EH (cell line): ENCODE measurements around the gene SF3A2.
"Not testable (repeated sequence)": the region's sequence is repeated elsewhere in the genome, so short reads cannot be mapped to it uniquely, and the experiment has no call there.

Experiments used
- DNase-seq: peaks from one replicate; pipeline ENCODE4 v3.0.0-alpha.2; 2015; ENCODE audit warnings: low read depth

The SF3A2 gene

GRCh38 chr19:2274931-2275535 is 38.4 kb downstream of the SF3A2 start:
- peak; percentile 77 for DNase-seq

GRCh38 chr19:2275588-2276428 is 39.2 kb downstream of the SF3A2 start:
- DNase-seq = no peak

GRCh38 chr19:2276429-2276986 is 39.9 kb downstream of the SF3A2 start:
- DNase-seq = no peak

DNA sequence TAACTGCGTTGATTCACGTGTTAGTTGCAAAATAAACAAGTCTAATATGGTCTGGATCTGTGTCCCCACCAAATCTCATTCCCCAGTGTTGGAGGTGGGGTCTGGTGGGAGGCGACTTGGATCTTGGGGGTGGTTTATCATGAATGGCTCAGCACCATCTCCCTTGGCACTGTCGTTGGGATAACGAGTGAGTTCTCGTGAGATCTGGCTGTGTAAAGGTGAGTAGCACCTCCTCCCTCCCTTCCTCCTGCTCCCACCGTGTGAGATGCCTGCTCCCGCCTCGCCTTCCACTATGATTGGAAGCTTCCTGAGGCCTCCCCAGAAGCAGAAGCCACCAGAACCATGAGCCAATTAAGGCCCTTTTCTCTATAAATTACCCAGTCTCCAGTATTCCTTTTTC is 40.5 kb downstream of the SF3A2 start:
- no peak for DNase-seq

GRCh38 chr19:2278459-2279158 is 42.0 kb downstream of the SF3A2 start:
- DNase-seq = no peak

DNA sequence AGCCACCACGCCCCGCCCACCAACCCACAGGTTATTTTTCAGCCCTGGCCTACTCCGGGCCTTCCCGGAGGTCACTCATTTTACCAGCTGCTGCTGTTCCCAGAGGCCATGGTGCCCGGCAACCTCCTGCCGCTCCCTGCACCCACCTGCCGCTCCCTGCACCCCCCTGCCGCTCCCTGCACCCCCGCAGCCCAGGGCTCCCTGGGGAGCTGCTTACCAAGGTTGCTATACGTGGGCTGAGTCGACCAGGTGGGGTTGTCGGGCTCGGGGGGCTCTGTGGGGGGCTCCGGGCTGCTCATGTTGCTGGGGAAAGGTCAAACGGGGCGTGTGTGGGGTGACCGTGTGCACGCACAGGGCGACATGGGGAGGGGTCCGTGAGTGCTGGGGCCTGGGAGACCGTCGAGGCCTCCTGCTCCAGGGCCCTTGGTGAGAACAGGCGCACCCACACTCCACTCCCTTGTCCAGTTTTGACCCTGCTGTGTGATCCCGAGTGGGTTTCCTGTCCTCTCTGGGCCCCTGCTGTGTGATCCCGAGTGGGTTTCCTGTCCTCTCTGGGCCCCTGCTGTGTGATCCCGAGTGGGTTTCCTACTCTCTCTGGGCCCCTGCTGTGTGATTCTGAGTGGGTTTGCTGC is 44.1 kb downstream of the SF3A2 start:
- no peak for DNase-seq

GRCh38 chr19:2281265-2282061 is 44.8 kb downstream of the SF3A2 start:
- not testable (repeated sequence) for DNase-seq

GRCh38 chr19:2282062-2282861 is 45.6 kb downstream of the SF3A2 start, which contains the start of gene PEAK3:
Gene PEAK3 (minus strand): TSS chr19:2282175. CDS start chr19:2280931, 1,244 bp downstream.
- DNase-seq = peak; percentile 72

DNA sequence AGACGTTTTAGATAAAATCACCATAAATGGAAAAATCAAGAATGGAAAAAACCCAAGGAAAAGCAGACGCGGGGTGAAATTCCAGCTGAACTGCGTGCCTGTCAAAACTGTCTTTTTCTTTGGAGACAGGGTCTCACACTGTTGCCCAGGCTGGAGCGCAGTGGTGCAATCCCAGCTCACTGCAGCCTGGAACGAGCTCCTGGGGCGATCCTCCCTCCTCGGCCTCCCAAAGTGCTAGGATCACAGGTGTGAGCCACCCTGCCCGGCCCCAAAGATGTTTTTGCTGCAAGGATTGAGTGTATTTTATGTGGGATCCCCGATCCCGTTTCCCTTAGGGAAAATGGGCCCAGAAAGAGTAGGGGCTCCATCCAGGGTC is 46.2 kb downstream of the SF3A2 start:
- DNase-seq = no peak

GRCh38 chr19:2283835-2284507 is 47.3 kb downstream of the SF3A2 start:
- no peak for DNase-seq

- no peak for DNase-seq
These were observed 49.9 kb downstream of the SF3A2 start for GRCh38 chr19:2286402-2287140.

- DNase-seq = no peak
These were observed 51.1 kb downstream of the SF3A2 start for GRCh38 chr19:2287585-2288337.

DNA sequence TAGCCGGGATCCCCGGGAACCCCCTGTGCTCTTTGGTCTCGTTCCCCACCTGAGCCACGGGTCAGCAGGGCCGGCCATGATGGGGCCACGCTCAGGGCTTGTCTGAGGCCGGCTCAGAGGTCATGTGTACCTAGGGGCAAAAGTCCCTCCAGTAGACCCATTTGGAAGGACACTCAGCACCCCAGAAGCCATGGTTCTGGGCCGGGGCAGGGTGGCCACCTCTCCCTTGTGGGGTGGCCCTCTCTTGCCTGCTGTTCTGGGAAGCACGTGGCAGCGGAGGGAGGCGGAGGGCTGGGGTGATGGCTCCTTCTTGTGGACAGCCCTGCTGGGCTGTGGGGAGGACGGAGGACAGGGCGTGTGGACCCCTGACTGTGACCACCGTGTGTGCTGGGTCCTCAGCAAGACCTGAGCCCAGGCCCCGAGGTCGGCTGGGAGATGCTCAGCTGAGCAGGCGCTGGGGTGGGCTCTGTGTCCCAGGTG is 51.8 kb downstream of the SF3A2 start:
- no peak for DNase-seq

DNA sequence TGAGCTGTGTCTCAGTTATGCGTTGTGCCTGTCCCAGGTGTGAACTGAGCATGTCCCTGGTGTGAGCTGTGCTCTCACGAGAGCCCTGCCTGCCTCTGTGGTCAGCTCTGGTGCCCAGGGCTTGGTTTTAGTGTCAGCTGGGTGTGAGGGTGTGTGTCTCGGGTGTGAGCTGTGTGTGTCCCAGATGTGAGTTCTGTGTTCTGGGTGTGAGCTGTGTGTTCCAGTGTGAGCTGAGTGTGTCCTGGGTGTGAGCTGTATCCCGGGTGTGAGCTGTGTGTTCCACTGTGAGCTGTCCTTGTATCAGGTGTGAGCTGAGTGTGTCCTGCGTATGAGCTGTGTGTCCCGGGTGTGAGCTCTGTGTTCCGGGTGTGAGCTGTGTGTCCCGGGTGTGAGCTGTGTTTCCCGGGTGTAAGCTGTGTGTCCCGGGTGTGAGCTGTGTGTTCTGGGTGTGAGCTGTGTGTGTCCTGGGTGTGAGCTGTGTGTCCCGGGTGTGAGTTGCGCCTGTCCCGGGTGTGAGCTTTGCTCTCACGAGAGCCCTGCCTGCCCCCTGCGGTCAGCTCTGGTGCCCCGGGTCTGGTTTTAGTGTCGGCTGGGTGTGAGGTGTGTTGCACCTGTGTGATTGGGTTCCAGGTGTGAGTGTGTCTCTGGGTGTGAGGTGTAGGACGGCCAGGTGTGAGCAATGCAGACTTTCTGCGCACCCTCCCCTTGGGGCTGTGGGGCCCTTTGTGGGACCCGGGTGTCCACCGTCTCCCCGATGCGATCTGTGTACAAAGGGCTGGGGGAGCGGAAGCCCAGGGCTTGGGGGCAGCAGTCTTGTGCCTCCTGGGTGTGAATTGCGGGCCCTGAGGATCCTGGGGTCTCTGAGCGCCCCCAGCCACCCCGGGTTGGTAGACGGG is 52.4 kb downstream of the SF3A2 start:
- no peak for DNase-seq

DNA sequence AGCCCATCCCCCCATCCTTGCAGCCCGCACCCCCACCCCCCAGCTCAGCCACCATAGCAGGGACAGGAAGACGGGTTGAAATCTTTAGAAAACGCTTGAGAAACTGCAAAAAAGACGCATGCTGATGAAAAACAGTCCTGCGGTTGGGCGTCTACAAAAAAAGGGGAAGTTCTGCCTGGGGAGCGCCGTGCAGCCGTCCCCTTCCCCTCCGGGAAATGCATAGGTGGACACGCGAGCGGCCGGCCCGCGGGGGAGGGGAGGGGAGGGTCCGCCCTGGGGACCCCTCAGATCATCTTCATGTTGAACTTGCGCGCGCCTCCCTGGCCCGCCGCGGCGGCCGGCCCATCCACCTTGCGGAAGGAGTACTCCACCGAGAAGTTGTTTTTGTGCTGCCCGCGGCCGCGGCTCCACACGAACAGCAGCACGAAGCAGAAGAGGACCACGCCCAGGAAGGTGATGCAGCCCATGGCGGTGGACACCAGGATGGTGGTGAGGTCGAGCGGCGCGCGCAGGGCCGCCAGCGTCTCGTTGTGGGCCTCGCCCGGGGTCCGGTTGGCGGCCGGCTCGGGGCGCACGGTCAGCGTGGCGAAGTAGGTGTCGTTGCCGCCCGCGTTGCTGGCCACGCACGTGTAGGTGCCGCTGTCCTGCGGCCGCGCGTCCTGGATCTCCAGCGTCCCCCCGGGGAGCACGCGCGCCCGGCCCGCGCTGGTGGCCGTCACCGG is 53.3 kb downstream of the SF3A2 start:
- no peak for DNase-seq

- DNase-seq = no peak
These were observed 54.0 kb downstream of the SF3A2 start for GRCh38 chr19:2290441-2291184.
